HG03095 (cell line): ENCODE data around the gene TSEN15.
A peak's percentile ranks its signal among the peaks of the same experiment; 100 is the strongest.

ENCODE experiments used
- ATAC-seq: cut with Tn5 transposase; IDR thresholded peaks from one replicate; pipeline ENCODE4 v1.9.1; 2021; ENCODE audit warnings: moderate library complexity; ENCODE audit not compliant: unreplicated experiment

The TSEN15 gene

GRCh38 chr1:184052194-184052559 lies 647 bp downstream of the TSEN15 start:
- no peak for ATAC-seq

- no peak for ATAC-seq
Observed at GRCh38 chr1:184052750-184053149, 1.2 kb downstream of the TSEN15 start.

GRCh38 chr1:184053881-184054280 lies 2.4 kb downstream of the TSEN15 start:
- ATAC-seq, result no peak

GRCh38 chr1:184056921-184057555 lies 5.5 kb downstream of the TSEN15 start:
- ATAC-seq, result no peak

GRCh38 chr1:184059887-184060286 lies 8.4 kb downstream of the TSEN15 start:
- no peak for ATAC-seq

GRCh38 chr1:184060316-184060715 lies 8.8 kb downstream of the TSEN15 start:
- ATAC-seq, result no peak

GRCh38 chr1:184061396-184062003 lies 10.0 kb downstream of the TSEN15 start:
- no peak for ATAC-seq

- ATAC-seq, result no peak
Observed at GRCh38 chr1:184062640-184063286, 11.2 kb downstream of the TSEN15 start.

- no peak for ATAC-seq
Observed at GRCh38 chr1:184065559-184065958, 14.0 kb downstream of the TSEN15 start.

- no peak for ATAC-seq
Observed at GRCh38 chr1:184068354-184068753, 16.8 kb downstream of the TSEN15 start.

- ATAC-seq, result no peak
Observed at GRCh38 chr1:184069675-184070074, 18.1 kb downstream of the TSEN15 start.

- no peak for ATAC-seq
Observed at GRCh38 chr1:184072376-184072775, 20.8 kb downstream of the TSEN15 start.

- ATAC-seq, result no peak
Observed at GRCh38 chr1:184074383-184074782, 22.9 kb downstream of the TSEN15 start.

GRCh38 chr1:184075055-184076029 lies 23.8 kb downstream of the TSEN15 start:
- peak; percentile 50 for ATAC-seq

GRCh38 chr1:184078564-184079249 lies 27.2 kb downstream of the TSEN15 start:
- ATAC-seq, result no peak

GRCh38 chr1:184080309-184080708 lies 28.8 kb downstream of the TSEN15 start:
- ATAC-seq, result no peak

- no peak for ATAC-seq
Observed at GRCh38 chr1:184082541-184083415, 31.2 kb downstream of the TSEN15 start.

- no peak for ATAC-seq
Observed at GRCh38 chr1:184085667-184086066, 34.1 kb downstream of the TSEN15 start.

- ATAC-seq, result no peak
Observed at GRCh38 chr1:184088037-184088436, 36.5 kb downstream of the TSEN15 start.

- ATAC-seq, result no peak
Observed at GRCh38 chr1:184093071-184093470, 41.5 kb downstream of the TSEN15 start.
